IPS-NIHi7 (cell line): Measurements from ENCODE around the gene GFI1B.
"Not testable (repeated sequence)": the region's sequence is repeated elsewhere in the genome, so short reads cannot be mapped to it uniquely, and the experiment has no call there.

Source experiments
- DNase-seq: peaks from one replicate; pipeline ENCODE4 v3.0.0; 2012; ENCODE audit warnings: mixed read lengths; ENCODE audit errors: extremely low spot score

GFI1B gene

GRCh38 chr9:132991351-132992300 lies 13.1 kb downstream of the GFI1B start:
- DNase-seq = no peak

GRCh38 chr9:132993511-132993939 lies 15.0 kb downstream of the GFI1B start:
- no peak for DNase-seq

GRCh38 chr9:132994410-132995120 lies 16.1 kb downstream of the GFI1B start:
- no peak for DNase-seq

- no peak for DNase-seq
Observed at GRCh38 chr9:132995121-132995420, 16.6 kb downstream of the GFI1B start.

GRCh38 chr9:132995879-132996278 lies 17.4 kb downstream of the GFI1B start:
- DNase-seq = no peak

GRCh38 chr9:132996526-132996925 lies 18.0 kb downstream of the GFI1B start:
- no peak for DNase-seq

GRCh38 chr9:132997591-132997990 lies 19.1 kb downstream of the GFI1B start:
- DNase-seq = no peak

GRCh38 chr9:132998221-132998620 lies 19.7 kb downstream of the GFI1B start:
- DNase-seq = not testable (repeated sequence)

GRCh38 chr9:132998831-132999635 lies 20.5 kb downstream of the GFI1B start:
- no peak for DNase-seq

GRCh38 chr9:133002147-133003070 lies 23.9 kb downstream of the GFI1B start:
- DNase-seq = no peak

- DNase-seq = no peak
Observed at GRCh38 chr9:133003071-133003461, 24.6 kb downstream of the GFI1B start.

- DNase-seq = peak; percentile 53
Observed at GRCh38 chr9:133003671-133004090, 25.2 kb downstream of the GFI1B start.

- peak; percentile 19 for DNase-seq
Observed at GRCh38 chr9:133004091-133004998, 25.9 kb downstream of the GFI1B start.

GRCh38 chr9:133004999-133005760 lies 26.7 kb downstream of the GFI1B start:
- no peak for DNase-seq

GRCh38 chr9:133005957-133006356 lies 27.5 kb downstream of the GFI1B start:
- no peak for DNase-seq

- no peak for DNase-seq
Observed at GRCh38 chr9:133006731-133007352, 28.3 kb downstream of the GFI1B start.

GRCh38 chr9:133008406-133008805 lies 29.9 kb downstream of the GFI1B start:
- DNase-seq = no peak

- DNase-seq = no peak
Observed at GRCh38 chr9:133008824-133009223, 30.3 kb downstream of the GFI1B start.
